EH (cell line): ENCODE results near the gene ERC2.
A peak's percentile ranks its signal among the peaks of the same experiment; 100 is the strongest.

Experiments
- DNase-seq: peaks from one replicate; pipeline ENCODE4 v3.0.0-alpha.2; 2015; ENCODE audit warnings: low read depth

ERC2 gene

DNA sequence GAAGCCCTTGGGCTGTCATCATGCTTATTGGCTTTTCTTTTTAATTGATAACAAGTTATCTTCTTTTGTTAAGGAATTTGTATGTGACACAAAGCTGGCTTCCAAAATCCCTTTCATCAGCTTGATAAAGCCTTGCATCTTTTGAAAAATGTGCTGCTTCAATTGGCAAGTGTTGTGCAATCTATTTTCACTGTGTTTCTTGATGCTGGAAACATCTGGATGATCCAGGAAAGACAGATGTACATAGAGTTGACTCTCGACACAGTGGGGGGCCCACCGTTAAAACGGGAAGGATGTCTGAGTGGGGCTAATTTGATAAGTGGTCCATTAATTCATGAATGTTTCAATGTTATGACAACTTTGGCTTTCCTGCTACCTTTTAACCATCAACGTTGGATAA lies 822.8 kb downstream of the ERC2 start:
- no peak for DNase-seq

DNA sequence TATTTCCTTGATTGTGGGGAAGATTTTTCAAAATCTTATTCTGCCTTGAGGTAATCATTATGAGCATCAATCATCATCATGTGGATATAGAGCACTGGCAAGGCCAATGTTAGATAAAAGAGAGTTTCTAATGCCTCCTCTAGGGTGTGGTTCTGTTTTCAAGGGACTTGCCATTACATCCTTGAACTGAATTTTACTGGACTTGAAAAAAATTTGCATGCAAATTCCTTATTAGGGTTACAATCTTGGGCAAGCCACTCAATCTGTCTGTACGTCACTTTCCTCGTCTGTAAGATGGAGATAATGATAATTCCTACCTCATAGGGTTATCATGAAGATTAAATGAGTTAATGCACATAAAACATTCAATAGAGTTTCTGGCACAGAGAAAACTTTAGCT lies 825.0 kb downstream of the ERC2 start:
- no peak for DNase-seq

DNA sequence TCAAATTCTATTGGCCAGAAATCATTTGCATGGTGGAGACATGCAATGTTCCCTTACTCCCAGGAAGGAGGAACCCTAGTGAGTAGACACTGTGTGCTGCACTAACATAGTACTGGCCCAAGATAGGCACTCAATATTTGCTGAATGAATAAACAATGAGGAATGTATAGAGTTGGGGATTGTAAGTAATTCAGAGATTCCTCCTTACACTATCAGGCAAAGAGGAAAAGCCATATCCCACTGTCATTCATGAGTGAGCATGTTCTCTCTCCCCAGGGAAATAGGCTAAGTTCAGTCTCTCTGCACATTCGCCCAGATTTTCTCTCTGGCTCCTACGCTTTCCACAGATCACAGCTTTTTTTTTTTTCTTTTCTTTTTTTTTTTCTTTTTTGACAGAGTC lies 826.3 kb downstream of the ERC2 start:
- DNase-seq: peak; percentile 49

- DNase-seq: no peak
Observed at GRCh38 chr3:55639896-55640765, 828.1 kb downstream of the ERC2 start.

DNA sequence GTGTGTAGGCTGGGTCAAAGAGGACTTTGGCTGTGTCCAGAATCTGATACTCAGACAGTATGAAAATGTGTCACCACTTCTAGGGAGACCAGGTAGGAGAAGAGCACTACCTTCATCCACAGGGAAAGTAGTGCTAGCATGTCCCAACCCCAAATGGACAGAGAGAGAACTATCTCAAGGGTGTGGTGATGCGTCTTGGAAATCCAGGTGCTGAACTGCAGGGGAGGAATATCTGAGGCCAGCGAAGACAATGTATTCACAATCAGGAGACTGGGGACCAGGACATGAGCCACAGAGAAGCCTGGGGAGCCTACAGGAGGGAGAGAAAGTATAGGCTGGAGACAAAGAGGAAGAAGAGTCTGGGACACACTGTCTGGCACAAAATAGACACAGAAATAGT lies 829.1 kb downstream of the ERC2 start:
- DNase-seq: no peak

DNA sequence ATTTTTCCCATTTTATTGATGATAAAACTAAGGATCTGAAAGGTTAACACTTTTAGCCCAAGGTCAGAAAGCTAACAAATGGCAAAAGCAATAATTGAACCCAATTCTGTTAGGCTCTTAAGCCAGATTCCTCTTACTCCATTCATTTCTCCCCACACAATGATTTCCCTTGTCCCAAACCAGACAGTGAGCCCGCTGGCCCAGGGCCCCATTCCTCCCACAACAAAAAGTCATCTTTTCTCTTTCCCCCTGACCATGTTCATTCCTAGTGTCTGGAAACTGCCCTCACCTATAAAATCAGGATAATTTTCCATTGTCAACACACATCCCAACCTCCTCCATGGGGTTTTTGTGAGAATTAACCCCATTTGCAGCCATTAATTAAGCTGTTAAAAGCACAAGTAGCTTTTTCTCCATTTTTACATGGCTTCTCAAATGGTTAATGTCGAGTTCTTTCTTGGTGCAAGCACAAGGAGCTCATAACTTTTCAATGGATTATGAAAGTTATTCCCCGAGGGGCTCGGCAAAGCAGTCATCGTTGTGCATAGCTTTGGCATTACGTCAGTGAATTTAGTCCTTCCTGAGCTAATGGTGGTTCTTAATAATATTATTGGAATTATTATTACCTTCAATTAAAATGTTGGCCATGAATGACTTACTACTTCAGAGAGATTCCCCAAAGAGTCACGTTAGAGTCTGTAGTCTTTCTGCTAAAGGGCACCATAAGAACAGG lies 830.2 kb downstream of the ERC2 start:
- no peak for DNase-seq

- no peak for DNase-seq
Observed at GRCh38 chr3:55636300-55637195, 831.7 kb downstream of the ERC2 start.

DNA sequence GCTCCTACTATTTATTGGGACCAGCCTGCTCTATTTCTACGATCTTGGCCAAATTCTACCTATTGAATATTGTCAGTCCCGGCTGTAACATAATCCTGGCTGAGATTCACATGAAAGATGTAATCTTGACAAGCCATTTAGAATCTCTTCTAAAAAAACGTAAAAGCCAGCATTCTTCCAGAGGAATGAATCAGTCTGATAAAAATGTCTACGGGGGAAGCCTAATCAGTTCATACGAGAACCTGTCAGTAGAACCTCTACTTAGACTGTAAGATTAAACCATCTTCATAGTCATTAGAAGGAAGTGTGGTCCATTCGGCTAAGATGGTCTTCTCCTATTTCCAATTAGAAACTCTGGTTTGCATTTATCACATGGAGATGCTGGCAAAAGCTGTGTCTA lies 833.9 kb downstream of the ERC2 start:
- DNase-seq: peak; percentile 34

- no peak for DNase-seq
Observed at GRCh38 chr3:55633333-55633732, 834.9 kb downstream of the ERC2 start.

GRCh38 chr3:55631766-55632331 lies 836.4 kb downstream of the ERC2 start:
- DNase-seq: no peak

GRCh38 chr3:55630921-55631299 lies 837.4 kb downstream of the ERC2 start:
- DNase-seq: peak; percentile 36

DNA sequence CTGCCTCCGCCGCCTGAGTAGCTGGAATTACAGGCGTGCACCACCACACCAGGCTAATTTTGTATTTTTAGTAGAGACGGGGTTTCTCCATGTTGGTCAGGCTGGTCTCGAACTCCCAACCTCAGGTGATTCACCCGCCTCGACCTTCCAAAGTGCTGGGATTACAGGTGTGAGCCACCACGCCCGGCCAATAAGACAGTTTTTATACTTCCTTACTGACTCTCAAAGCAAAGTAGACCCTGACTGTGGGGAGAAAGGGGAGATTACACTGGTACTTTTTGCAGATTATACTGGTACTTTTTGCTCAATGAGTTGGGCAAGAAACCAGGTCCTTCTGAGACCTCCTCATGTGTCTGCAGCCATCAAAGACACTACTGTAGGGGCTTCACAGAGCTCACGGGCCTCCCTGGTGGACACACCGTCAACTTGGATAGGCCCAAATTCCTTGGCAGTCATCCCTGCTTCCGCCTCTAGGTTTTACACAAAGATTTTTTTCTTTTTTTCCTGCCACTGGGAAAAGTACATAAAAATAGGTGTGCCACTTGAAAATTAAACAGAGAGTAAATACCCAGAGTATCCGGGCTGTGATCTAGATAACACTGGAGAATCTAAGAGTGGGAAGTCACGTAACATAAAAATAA lies 837.9 kb downstream of the ERC2 start:
- no peak for DNase-seq

GRCh38 chr3:55629432-55629831 lies 838.8 kb downstream of the ERC2 start:
- DNase-seq: no peak

- DNase-seq: peak; percentile 70
Observed at GRCh38 chr3:55626279-55626665, 842.0 kb downstream of the ERC2 start.

DNA sequence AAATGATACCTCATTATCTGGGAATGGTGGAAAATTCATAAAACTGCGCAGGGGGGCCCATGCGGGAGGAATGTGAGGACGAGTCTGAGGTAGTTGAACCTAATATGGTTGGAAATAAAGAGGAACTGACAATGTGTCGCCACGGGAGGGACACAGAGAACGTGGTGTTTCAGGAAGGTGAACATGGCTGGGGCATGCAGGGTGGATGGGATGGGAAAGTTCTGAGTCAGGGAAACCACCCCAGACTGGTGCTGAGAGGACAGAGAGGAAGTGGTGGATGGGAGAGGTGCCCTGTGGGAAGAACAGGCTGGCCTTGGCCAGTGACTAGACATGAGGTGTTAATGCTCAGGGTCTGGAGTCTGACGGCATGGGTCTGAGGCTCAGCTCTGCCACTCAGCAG lies 844.0 kb downstream of the ERC2 start:
- DNase-seq: peak; percentile 79

- no peak for DNase-seq
Observed at GRCh38 chr3:55623786-55624185, 844.5 kb downstream of the ERC2 start.

DNA sequence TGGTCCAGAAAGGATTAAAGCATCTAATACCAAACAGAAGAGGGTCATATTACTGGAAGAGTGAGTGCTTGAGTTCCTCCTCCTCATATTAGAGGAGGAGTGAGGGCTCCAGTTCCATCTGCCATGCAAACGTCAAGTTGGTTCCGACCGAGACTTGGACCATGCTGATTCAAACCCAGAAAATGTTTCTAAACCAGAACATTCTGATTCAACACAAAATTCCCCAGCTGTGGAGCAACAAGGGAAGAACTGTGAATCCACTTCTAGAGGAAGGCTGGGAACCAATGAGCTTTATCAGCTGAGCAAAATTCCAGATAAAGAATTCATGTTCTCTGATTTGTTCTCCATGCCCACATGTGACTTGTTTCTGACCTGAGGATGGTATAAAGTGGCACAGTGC lies 845.5 kb downstream of the ERC2 start:
- peak; percentile 64 for DNase-seq

DNA sequence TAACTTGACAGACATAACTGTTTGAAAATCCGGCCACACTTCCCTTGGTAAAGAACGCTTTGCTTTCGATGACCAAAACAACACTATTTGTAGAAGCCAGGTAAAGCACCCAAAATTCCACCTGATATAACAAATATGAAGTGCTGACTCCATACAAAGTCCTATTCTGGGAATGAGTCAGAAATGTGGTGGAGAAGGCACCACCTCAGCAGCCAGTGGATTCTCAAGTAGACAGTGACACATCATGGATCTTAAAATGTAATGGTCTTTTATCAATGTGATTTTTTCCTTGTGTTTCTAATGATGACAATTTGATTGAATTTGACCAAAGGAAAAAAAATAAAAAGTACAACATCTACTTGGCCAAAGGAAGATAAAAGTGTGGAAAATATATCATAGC lies 846.2 kb downstream of the ERC2 start:
- DNase-seq: peak; percentile 75

GRCh38 chr3:55621648-55622047 lies 846.6 kb downstream of the ERC2 start:
- no peak for DNase-seq

GRCh38 chr3:55621026-55621422 lies 847.2 kb downstream of the ERC2 start:
- no peak for DNase-seq

GRCh38 chr3:55620351-55621025 lies 847.8 kb downstream of the ERC2 start:
- DNase-seq: peak; percentile 92
